Panc1 (cell line): ENCODE measurements around the gene CKAP2L.

Experiments used
- CTCF ChIP-seq: fragments of 450-650 bp; IDR thresholded peaks from 2 replicates; pipeline ENCODE4 v1.5.1; 2017; ENCODE audit warnings: mild to moderate bottlenecking
- REST ChIP-seq, 2 experiments: IDR thresholded peaks; 2 replicates each; pipeline ENCODE4 v1.6.1; 2011 to 2012; ENCODE audit warnings: low read depth in 2 of 2, control low read depth in 1 of 2, low read length in 1 of 2, mild to moderate bottlenecking in 1 of 2, moderate library complexity in 1 of 2; ENCODE audit not compliant: insufficient read depth in 1 of 2
- SIN3A ChIP-seq: IDR thresholded peaks from 2 replicates; pipeline ENCODE4 v1.6.1; 2012; ENCODE audit warnings: low read depth, mild to moderate bottlenecking, low read length, moderate library complexity, borderline replicate concordance; ENCODE audit not compliant: insufficient read depth

DNA sequence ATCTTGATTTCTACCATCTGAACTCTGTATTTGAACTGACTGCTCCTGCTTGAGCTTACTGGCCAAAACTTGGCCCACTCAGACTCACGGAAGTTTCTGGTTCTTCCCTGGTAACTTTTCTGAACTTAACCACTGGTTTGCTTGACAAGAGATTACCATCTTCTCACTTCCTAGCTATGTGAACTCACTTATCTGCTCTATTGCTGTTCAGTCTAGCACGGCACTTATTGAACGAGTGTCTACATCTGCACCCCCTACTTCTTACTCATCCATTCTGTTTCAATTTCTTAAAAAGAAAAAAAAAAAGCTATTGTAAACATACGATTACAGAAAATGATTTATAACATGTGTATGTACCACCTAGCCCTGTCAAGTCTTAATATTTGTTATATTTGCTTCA lies 9.0 kb downstream of the CKAP2L start:
- no peak for TF ChIP-seq CTCF
- no peak for TF ChIP-seq REST (IDR thresholded peaks at IDR 0.05; ENCODE audit: insufficient read depth in 1 of 2, low read depth in 2 of 2, low read length in 1 of 2)
- TF ChIP-seq SIN3A: no peak
